Peyer's patch (tissue), 4 donors: ENCODE measurements around the gene OBSCN. TPM values are rescaled to one million over a fixed set of nuclear protein-coding genes. Genes with fewer than 3 reads are reported as not detected.

Experiments used
- DNase-seq, 3 donors: peaks; one replicate each; pipeline ENCODE4 v3.0.0-alpha.2; 2017 to 2019
- H3K27ac ChIP-seq, 4 donors: fragments of 200-600 bp; sonication (generic); one replicate each; pipeline ENCODE4 v1.5.1; 2016 to 2019
- H3K27me3 ChIP-seq, 2 donors: fragments of 200-600 bp; sonication (generic); one replicate each; pipeline ENCODE4 v1.5.1; 2019
- H3K36me3 ChIP-seq, 3 donors: fragments of 200-600 bp; sonication (generic); one replicate each; pipeline ENCODE4 v1.5.1; 2016 to 2019
- H3K4me1 ChIP-seq, 4 donors: fragments of 200-600 bp; sonication (generic); one replicate each; pipeline ENCODE4 v1.5.1; 2016 to 2019
- H3K4me3 ChIP-seq, 4 donors: fragments of 200-600 bp; sonication (generic); 1 replicate in 3 of 4; 2 replicates in 1 of 4; pipeline ENCODE4 v1.5.1; 2016 to 2019; ENCODE audit warnings: mild to moderate bottlenecking in 1 of 4
- H3K9me3 ChIP-seq, 4 donors: fragments of 200-600 bp; sonication (generic); one replicate each; pipeline ENCODE4 v1.5.1; 2016 to 2019; ENCODE audit warnings: mild to moderate bottlenecking in 1 of 4
- CTCF ChIP-seq, 6 experiments: fragments of 450-650 bp in 4 of 6; fragments of 200-600 bp in 2 of 6; sonication (generic) in 1 of 6; IDR thresholded peaks; one replicate each; pipeline ENCODE4 v1.5.1; 2017 to 2019; ENCODE audit warnings: antibody characterized with exemption in 6 of 6, mild to moderate bottlenecking in 3 of 6, moderate library complexity in 1 of 6
- POLR2A ChIP-seq, 2 donors: fragments of 450-650 bp; IDR thresholded peaks; one replicate each; pipeline ENCODE4 v1.5.1; 2017; ENCODE audit warnings: antibody characterized with exemption in 2 of 2, mild to moderate bottlenecking in 2 of 2, moderate library complexity in 2 of 2
- total RNA-seq, 4 donors: library from RNA; depleted of rRNA; stranded (reverse); fragments of >200 nt; gene quantifications; one replicate each; pipeline ENCODE4 v1.1.0, GENCODE V29; 2016

Gene OBSCN
- total RNA-seq, 4 donors from 2014 or later, result 5.8 to 136 (median 34.4) TPM

GRCh38 chr1:228271701-228272251, 63.9 kb downstream of the OBSCN start:
- DNase-seq, result no peak
- peaks cover 0 to 12% (median 5%) of the 10 kb centered on the region in 4 donors for H3K4me1 ChIP-seq
- TF ChIP-seq CTCF (IDR thresholded peaks at IDR 0.05) (no peak), POLR2A (IDR thresholded peaks at IDR 0.05) (no peak)

GRCh38 chr1:228272331-228272791, 64.5 kb downstream of the OBSCN start:
- no peak for DNase-seq
- no peaks in the 10 kb centered on the region for H3K9me3 ChIP-seq
- no peaks in the 10 kb centered on the region for H3K27me3 ChIP-seq
- TF ChIP-seq CTCF (IDR thresholded peaks at IDR 0.05) (no peak), POLR2A (IDR thresholded peaks at IDR 0.05) (no peak)
- H3K4me1 ChIP-seq, result peaks cover 0 to 12% (median 5%) of the 10 kb centered on the region in 4 donors
- H3K27ac ChIP-seq, result no peak overlapping the region
- H3K36me3 ChIP-seq, result no peaks in the 10 kb centered on the region
- no peak overlapping the region for H3K4me3 ChIP-seq

More at GRCh38 chr1:228271701-228272251, 63.9 kb downstream of the OBSCN start:
- Histone ChIP-seq H3K9me3 (no peaks in the 10 kb centered on the region), H3K27me3 (no peaks in the 10 kb centered on the region), H3K4me3 (no peak overlapping the region), H3K27ac (no peak overlapping the region), H3K36me3 (no peaks in the 10 kb centered on the region)

- no peak for TF ChIP-seq POLR2A (IDR thresholded peaks at IDR 0.05)
- no peak for TF ChIP-seq CTCF (IDR thresholded peaks at IDR 0.05)
- Histone ChIP-seq H3K27me3 (no peaks in the 10 kb centered on the region), H3K4me1 (peaks cover 0 to 12% (median 5%) of the 10 kb centered on the region in 4 donors), H3K36me3 (no peaks in the 10 kb centered on the region), H3K4me3 (no peak overlapping the region), H3K27ac (no peak overlapping the region), H3K9me3 (no peaks in the 10 kb centered on the region)
- peak in 2 of 3 donors; percentile 8 to 36 for DNase-seq
Observed at GRCh38 chr1:228272831-228273571, 65.2 kb downstream of the OBSCN start.

- H3K4me1 ChIP-seq, result peaks cover 0 to 12% (median 5%) of the 10 kb centered on the region in 4 donors
- no peak overlapping the region for H3K27ac ChIP-seq
- no peaks in the 10 kb centered on the region for H3K36me3 ChIP-seq
- DNase-seq, result peak in 2 of 3 donors; percentile 11 to 43
- no peak overlapping the region for H3K4me3 ChIP-seq
- no peaks in the 10 kb centered on the region for H3K27me3 ChIP-seq
- no peaks in the 10 kb centered on the region for H3K9me3 ChIP-seq
- TF ChIP-seq CTCF (IDR thresholded peaks at IDR 0.05) (no peak), POLR2A (IDR thresholded peaks at IDR 0.05) (no peak)
Observed at GRCh38 chr1:228273720-228274451, 66.0 kb downstream of the OBSCN start.

- no peaks in the 10 kb centered on the region for H3K27me3 ChIP-seq
- H3K27ac ChIP-seq, result no peak overlapping the region
- H3K4me3 ChIP-seq, result peak overlapping the region in 3 of 4 donors; percentile 59 to 69 (median 66)
- H3K9me3 ChIP-seq, result no peaks in the 10 kb centered on the region
- DNase-seq, result no peak
- TF ChIP-seq POLR2A (IDR thresholded peaks at IDR 0.05) (no peak), CTCF (IDR thresholded peaks at IDR 0.05) (no peak)
- H3K36me3 ChIP-seq, result no peaks in the 10 kb centered on the region
- peaks cover 0 to 12% (median 5%) of the 10 kb centered on the region in 4 donors for H3K4me1 ChIP-seq
Observed at GRCh38 chr1:228274452-228275178, 66.8 kb downstream of the OBSCN start.
